Panc1 (cell line): ENCODE measurements around the gene ZBTB12. TPM values are rescaled to one million over a fixed set of nuclear protein-coding genes. Genes with fewer than 3 reads are reported as not detected.
"Not testable (repeated sequence)": the region's sequence is repeated elsewhere in the genome, so short reads cannot be mapped to it uniquely, and the experiment has no call there.

Experiments used
- ATAC-seq: fragments of 200-7000 bp; cut with Tn5 transposase; 2 replicates; pipeline ENCODE4 v1.9.1; 2020; ENCODE audit warnings: mild to moderate bottlenecking, moderate library complexity
- BruUV-seq: library from RNA; stranded (reverse); fragments of 400-500 nt; replicated peaks from 2 replicates; lab custom pipeline; 2021; lab: Mats Ljungman, UMichigan
- CTCF ChIA-PET: fragments of 300-600 bp; sonication (Branson Sonifier 250); formaldehyde crosslinking; loops from one replicate; lab custom pipeline; 2022; ENCODE audit warnings: antibody characterized with exemption; lab: Charles Lee
- POLR2A ChIA-PET: fragments of 300-600 bp; sonication (Branson Sonifier 250); formaldehyde crosslinking; loops from one replicate; lab custom pipeline; 2022; ENCODE audit warnings: antibody characterized with exemption; lab: Charles Lee
- DNase-seq: peaks from one replicate; pipeline ENCODE4 v3.0.0-alpha.2; 2010; ENCODE audit warnings: low read depth, low spot score
- H3K27ac ChIP-seq: 2 replicates; pipeline ENCODE4 v1.5.1; 2011; ENCODE audit warnings: mild to moderate bottlenecking, low read length, inconsistent platforms
- H3K27me3 ChIP-seq: fragments of 200-500 bp; sonication (Bioruptor generic); 2 replicates; pipeline ENCODE4 v1.6.0; 2014; ENCODE audit warnings: low read length, inconsistent platforms; ENCODE audit not compliant: control insufficient read depth, insufficient read depth
- H3K36me3 ChIP-seq: fragments of 200-500 bp; sonication (Bioruptor generic); 2 replicates; pipeline ENCODE4 v1.5.1; 2014; ENCODE audit warnings: inconsistent platforms, mild to moderate bottlenecking, low read length, moderate library complexity; ENCODE audit not compliant: control insufficient read depth, insufficient read depth
- H3K4me1 ChIP-seq: 2 replicates; pipeline ENCODE4 v1.5.1; 2011; ENCODE audit warnings: inconsistent platforms, mild to moderate bottlenecking, low read length, moderate library complexity; ENCODE audit not compliant: control insufficient read depth, insufficient read depth
- H3K4me3 ChIP-seq, 2 experiments: 2 replicates each; pipeline ENCODE4 v1.5.1; 2011 to 2012; ENCODE audit warnings: low read depth in 2 of 2, low read length in 2 of 2, mild to moderate bottlenecking in 2 of 2, inconsistent platforms in 1 of 2, moderate library complexity in 1 of 2
- H3K9me3 ChIP-seq: fragments of 200-500 bp; sonication (Bioruptor generic); 2 replicates; pipeline ENCODE4 v1.5.1; 2014; ENCODE audit warnings: low read depth, mild to moderate bottlenecking, inconsistent platforms, low read length, moderate library complexity; ENCODE audit not compliant: control insufficient read depth, insufficient read depth
- POLR2AphosphoS5 ChIP-seq: IDR thresholded peaks from 2 replicates; pipeline ENCODE4 v1.6.1; 2012; ENCODE audit warnings: mild to moderate bottlenecking, low read depth, low read length, moderate library complexity
- SIN3A ChIP-seq: IDR thresholded peaks from 2 replicates; pipeline ENCODE4 v1.6.1; 2012; ENCODE audit warnings: low read depth, mild to moderate bottlenecking, low read length, moderate library complexity, borderline replicate concordance; ENCODE audit not compliant: insufficient read depth
- TCF7L2 ChIP-seq: IDR thresholded peaks from 2 replicates; pipeline ENCODE4 v1.6.1; 2011; ENCODE audit warnings: mild to moderate bottlenecking, low read depth, low read length, inconsistent platforms
- in situ Hi-C: cut with HindIII; loops from 2 replicates; pipeline ENCODE4 v1.10.0; 2016; ENCODE audit warnings: low sequenced_read_pairs, low pct_unique_long_range_greater_than_20kb
- intact Hi-C: fragments of 100-400 bp; cut with micrococcal nuclease; formaldehyde crosslinking; loops from one replicate; pipeline ENCODE4 v1.10.0; 2022; ENCODE audit not compliant: unreplicated experiment
- total RNA-seq: library from RNA; stranded (reverse); gene quantifications from one replicate; pipeline ENCODE4 v1.2.1, GENCODE V29; 2021; ENCODE audit not compliant: unreplicated experiment
- TF ChIP-seq, protein P1 (sequence below): fragments of 450-650 bp; IDR thresholded peaks from 2 replicates; pipeline ENCODE4 v1.5.1; 2017; ENCODE audit warnings: mild to moderate bottlenecking
- TF ChIP-seq, protein P2 (sequence below), 2 experiments: IDR thresholded peaks; 2 replicates each; pipeline ENCODE4 v1.6.1; 2011 to 2012; ENCODE audit warnings: low read depth in 2 of 2, control low read depth in 1 of 2, low read length in 1 of 2, mild to moderate bottlenecking in 1 of 2, moderate library complexity in 1 of 2; ENCODE audit not compliant: insufficient read depth in 1 of 2

The ZBTB12 gene
- total RNA-seq, 1 experiment from 2014 or later = 9.4 TPM

DNA sequence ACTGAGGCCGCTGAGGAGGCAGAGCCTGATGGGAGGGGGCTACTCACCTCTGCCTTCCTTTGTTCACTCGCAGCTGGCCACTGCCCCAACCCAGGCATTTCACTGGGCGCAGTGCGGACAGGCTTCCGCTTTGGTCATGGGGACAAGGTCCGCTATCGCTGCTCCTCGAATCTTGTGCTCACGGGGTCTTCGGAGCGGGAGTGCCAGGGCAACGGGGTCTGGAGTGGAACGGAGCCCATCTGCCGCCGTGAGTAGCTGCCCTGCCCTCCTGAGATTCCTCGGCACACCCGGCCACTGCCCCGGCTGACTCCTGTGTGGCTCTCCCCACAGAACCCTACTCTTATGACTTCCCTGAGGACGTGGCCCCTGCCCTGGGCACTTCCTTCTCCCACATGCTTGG, 31.7 kb upstream of the ZBTB12 start:
- no peak for DNase-seq
- 0 out of 2 replicates have a peak, but pooled peaks have one; percentile 48 for ATAC-seq
- BruUV-seq = no TSS peak
- Histone ChIP-seq H3K36me3 (no peaks in the 10 kb centered on the region), H3K4me3 (no peak overlapping the region), H3K27ac (no peak overlapping the region), H3K27me3 (no peaks in the 10 kb centered on the region), H3K9me3 (no peaks in the 10 kb centered on the region), H3K4me1 (no peaks in the 10 kb centered on the region; the same call in 1 of the 2 replicates)
- ChIA-PET POLR2A (no interaction called here), CTCF (no interaction called here)
- TF ChIP-seq POLR2AphosphoS5 (no peak), SIN3A (no peak), TCF7L2 (no peak)
- TF ChIP-seq, protein P1, sequence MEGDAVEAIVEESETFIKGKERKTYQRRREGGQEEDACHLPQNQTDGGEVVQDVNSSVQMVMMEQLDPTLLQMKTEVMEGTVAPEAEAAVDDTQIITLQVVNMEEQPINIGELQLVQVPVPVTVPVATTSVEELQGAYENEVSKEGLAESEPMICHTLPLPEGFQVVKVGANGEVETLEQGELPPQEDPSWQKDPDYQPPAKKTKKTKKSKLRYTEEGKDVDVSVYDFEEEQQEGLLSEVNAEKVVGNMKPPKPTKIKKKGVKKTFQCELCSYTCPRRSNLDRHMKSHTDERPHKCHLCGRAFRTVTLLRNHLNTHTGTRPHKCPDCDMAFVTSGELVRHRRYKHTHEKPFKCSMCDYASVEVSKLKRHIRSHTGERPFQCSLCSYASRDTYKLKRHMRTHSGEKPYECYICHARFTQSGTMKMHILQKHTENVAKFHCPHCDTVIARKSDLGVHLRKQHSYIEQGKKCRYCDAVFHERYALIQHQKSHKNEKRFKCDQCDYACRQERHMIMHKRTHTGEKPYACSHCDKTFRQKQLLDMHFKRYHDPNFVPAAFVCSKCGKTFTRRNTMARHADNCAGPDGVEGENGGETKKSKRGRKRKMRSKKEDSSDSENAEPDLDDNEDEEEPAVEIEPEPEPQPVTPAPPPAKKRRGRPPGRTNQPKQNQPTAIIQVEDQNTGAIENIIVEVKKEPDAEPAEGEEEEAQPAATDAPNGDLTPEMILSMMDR = no peak
- TF ChIP-seq, protein P2, sequence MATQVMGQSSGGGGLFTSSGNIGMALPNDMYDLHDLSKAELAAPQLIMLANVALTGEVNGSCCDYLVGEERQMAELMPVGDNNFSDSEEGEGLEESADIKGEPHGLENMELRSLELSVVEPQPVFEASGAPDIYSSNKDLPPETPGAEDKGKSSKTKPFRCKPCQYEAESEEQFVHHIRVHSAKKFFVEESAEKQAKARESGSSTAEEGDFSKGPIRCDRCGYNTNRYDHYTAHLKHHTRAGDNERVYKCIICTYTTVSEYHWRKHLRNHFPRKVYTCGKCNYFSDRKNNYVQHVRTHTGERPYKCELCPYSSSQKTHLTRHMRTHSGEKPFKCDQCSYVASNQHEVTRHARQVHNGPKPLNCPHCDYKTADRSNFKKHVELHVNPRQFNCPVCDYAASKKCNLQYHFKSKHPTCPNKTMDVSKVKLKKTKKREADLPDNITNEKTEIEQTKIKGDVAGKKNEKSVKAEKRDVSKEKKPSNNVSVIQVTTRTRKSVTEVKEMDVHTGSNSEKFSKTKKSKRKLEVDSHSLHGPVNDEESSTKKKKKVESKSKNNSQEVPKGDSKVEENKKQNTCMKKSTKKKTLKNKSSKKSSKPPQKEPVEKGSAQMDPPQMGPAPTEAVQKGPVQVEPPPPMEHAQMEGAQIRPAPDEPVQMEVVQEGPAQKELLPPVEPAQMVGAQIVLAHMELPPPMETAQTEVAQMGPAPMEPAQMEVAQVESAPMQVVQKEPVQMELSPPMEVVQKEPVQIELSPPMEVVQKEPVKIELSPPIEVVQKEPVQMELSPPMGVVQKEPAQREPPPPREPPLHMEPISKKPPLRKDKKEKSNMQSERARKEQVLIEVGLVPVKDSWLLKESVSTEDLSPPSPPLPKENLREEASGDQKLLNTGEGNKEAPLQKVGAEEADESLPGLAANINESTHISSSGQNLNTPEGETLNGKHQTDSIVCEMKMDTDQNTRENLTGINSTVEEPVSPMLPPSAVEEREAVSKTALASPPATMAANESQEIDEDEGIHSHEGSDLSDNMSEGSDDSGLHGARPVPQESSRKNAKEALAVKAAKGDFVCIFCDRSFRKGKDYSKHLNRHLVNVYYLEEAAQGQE (IDR thresholded peaks at IDR 0.05; ENCODE audit: insufficient read depth in 1 of 2, low read depth in 2 of 2, low read length in 1 of 2) = no peak
- intact Hi-C loops (no loop called here), in situ Hi-C loops (no loop called here)

DNA sequence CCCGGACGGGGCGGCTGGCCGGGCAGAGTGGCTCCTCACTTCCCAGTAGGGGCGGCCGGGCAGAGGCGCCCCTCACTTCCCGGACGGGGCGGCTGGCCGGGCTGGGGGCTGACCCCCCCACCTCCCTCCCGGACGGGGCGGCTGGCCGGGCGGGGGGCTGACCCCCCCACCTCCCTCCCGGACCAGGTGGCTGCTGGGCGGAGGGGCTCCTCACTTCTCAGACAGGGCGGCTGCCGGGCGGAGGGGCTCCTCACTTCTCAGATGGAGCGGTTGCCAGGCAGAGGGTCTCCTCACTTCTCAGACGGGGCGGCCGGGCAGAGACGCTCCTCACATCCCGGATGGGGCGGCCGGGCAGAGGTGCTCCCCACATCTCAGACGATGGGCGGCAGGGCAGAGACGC, 30.3 kb upstream of the ZBTB12 start:
- H3K4me3 ChIP-seq, CTCF ChIA-PET, H3K27ac ChIP-seq, ATAC-seq, BruUV-seq, H3K27me3 ChIP-seq, H3K4me1 ChIP-seq, H3K9me3 ChIP-seq, intact Hi-C loops, DNase-seq, H3K36me3 ChIP-seq, in situ Hi-C loops, POLR2A ChIA-PET: not testable (repeated sequence)

DNA sequence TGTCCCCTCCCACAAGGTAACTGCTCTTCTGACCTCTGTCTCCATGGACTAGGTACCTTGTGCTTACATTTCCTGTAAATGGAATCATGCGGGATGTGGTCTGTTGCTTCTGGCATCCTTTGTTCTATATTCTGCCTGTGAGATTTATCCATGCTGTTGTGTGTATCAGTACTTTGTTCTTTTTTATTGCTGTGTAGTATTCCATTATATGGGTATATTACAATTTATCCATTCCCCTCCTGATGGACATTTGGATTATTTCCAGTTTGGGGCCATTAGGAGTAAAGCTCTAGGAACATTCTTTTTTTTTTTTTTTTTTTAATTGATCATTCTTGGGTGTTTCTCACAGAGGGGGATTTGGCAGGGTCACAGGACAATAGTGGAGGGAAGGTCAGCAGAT, 29.1 kb upstream of the ZBTB12 start:
- Histone ChIP-seq H3K4me3 (no peak overlapping the region), H3K36me3 (no peaks in the 10 kb centered on the region), H3K9me3 (no peaks in the 10 kb centered on the region), H3K27me3 (no peaks in the 10 kb centered on the region), H3K27ac (no peak overlapping the region), H3K4me1 (no peaks in the 10 kb centered on the region; the same call in 1 of the 2 replicates)
- intact Hi-C loops = no loop called here
- POLR2A ChIA-PET = no interaction called here
- in situ Hi-C loops = no loop called here
- no peak for DNase-seq
- CTCF ChIA-PET = no interaction called here
- TF ChIP-seq TCF7L2 = no peak
- TF ChIP-seq, protein P1 = no peak
- no peak for TF ChIP-seq POLR2AphosphoS5
- no peak for TF ChIP-seq SIN3A
- TF ChIP-seq, protein P2 (IDR thresholded peaks at IDR 0.05; ENCODE audit: insufficient read depth in 1 of 2, low read depth in 2 of 2, low read length in 1 of 2) = no peak
- ATAC-seq = no peak
- BruUV-seq = no TSS peak
